ENCODE results near the gene FLYWCH1. TPM values are rescaled to one million over a fixed set of nuclear protein-coding genes. Genes with fewer than 3 reads are reported as not detected.

The FLYWCH1 gene
- total and polyA plus RNA-seq, 9 of the 15 experiments (the other 6 are each of a cell fraction or from before 2014, with no cell fraction given), result 0.18 to 33.6 (median 11.3) TPM

DNA sequence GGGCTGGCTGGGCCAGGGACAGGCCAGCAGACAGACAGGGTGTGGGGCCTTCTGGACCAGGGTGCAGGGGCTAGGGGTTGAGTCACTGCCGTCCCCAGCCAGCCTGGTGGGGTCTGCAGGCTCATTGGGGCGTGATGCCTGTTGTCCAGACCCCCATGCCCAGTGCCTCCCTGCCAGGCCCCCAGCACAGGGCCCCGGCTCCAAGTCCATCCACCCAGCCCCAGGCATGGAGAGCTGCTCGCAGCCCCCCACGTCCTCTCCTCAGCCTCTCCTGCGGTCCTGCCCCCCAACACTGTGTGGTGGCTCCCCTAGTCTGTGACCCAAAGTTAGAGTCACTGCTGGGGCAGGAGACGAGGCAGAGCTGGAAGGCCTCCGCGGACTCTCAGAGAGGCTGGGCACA is 75.6 kb downstream of the FLYWCH1 start (continued):
- TF ChIP-seq REST (IDR thresholded peaks at IDR 0.05; ENCODE audit: borderline replicate concordance), result no peak
- no peak for TF ChIP-seq REST (CRISPR knock-in tag; IDR thresholded peaks at IDR 0.05; ENCODE audit: low read depth)
- no peak for TF ChIP-seq GTF2F1 (IDR thresholded peaks at IDR 0.05; ENCODE audit: low read depth, low read length)

- FAIRE-seq, result no peak
- peaks cover 7 to 61% of the 10 kb centered on the region in 2 experiments for H3K4me1 ChIP-seq (replicated peaks in 1 of 2; ENCODE audit: control insufficient read depth in 2 of 2, insufficient read depth in 2 of 2, low read length in 2 of 2)
- H4K20me1 ChIP-seq (replicated peaks; ENCODE audit: control insufficient read depth, insufficient read depth, low read length), result no peaks in the 10 kb centered on the region
- ChIA-PET POLR2A (interaction anchor here (0.8 kb wide), 1 partner anchor 20 kb away, joined by 3 read pairs; no protein-coding TSS in a partner anchor), CTCF (ENCODE audit: low intra/inter-chr PET ratio) (no interaction called here)
- no peaks in the 10 kb centered on the region for H3K27me3 ChIP-seq (ENCODE audit: control insufficient read depth in 2 of 2, insufficient read depth in 2 of 2, low read length in 2 of 2)
- H3K79me2 ChIP-seq (ENCODE audit: control insufficient read depth, insufficient read depth, low read length), result no peaks in the 10 kb centered on the region
- no peaks in the 10 kb centered on the region for H3K9me1 ChIP-seq (ENCODE audit: control insufficient read depth, insufficient read depth, low read length)
- DNase-seq (ENCODE audit: extremely low read depth in 1 of 4, low spot score in 3 of 4), result no peak
- intact Hi-C loops (cut with micrococcal nuclease) (no loop called here), in situ Hi-C loops (cut with MboI) (no loop called here)
- H3K36me3 ChIP-seq (ENCODE audit: control insufficient read depth, insufficient read depth, low read length), result no peaks in the 10 kb centered on the region
- no peak overlapping the region for H3K4me2 ChIP-seq (ENCODE audit: insufficient read depth, low read length)
- BruUV-seq (replicated peaks), result no TSS peak
- WGBS (ENCODE audit: insufficient coverage, low coverage, missing lambda C conversion rate), result 28% methylated on average over 8 of the region's 8 CpGs
- no peaks in the 10 kb centered on the region for H3K9me3 ChIP-seq (replicated peaks; ENCODE audit: control insufficient read depth, insufficient read depth, low read depth, low read length)
- no peak overlapping the region for H3K4me3 ChIP-seq
- no peak overlapping the region for H3K27ac ChIP-seq (ENCODE audit: extremely low read depth, low read depth, low read length)
- no peak for ATAC-seq
- no peak overlapping the region for H2AFZ ChIP-seq (ENCODE audit: low read depth, low read length)
- H3K9ac ChIP-seq (ENCODE audit: insufficient read depth in 1 of 2, low read depth in 2 of 2, low read length in 2 of 2), result peak overlapping the region in 1 of 2 experiments; percentile 53; a peak in 2 of 4 replicates
- TF ChIP-seq ZNF449 (CRISPR knock-in tag; IDR thresholded peaks at IDR 0.05), result no peak
- no peak for TF ChIP-seq PBX2 (CRISPR knock-in tag; IDR thresholded peaks at IDR 0.05; ENCODE audit: low read depth)
- TF ChIP-seq PBX2 (tag; conservative IDR thresholded peaks at IDR 0.05; ENCODE audit: low read depth), result peak; percentile 85
- peak; percentile 46; the same call in 1 of the 2 replicates for TF ChIP-seq ZBTB7A (IDR thresholded peaks at IDR 0.05; ENCODE audit: borderline replicate concordance, control insufficient read depth, low read depth, low read length)
- no peak for TF ChIP-seq ZNF133 (CRISPR knock-in tag; IDR thresholded peaks at IDR 0.05)
- TF ChIP-seq MEIS2 (IDR thresholded peaks at IDR 0.05; ENCODE audit: partially characterized antibody), result peak; percentile 76
These were observed 76.1 kb downstream of the FLYWCH1 start for GRCh38 chr16:2987833-2988232.

All from K562 (cell line).